Parathyroid adenoma (tissue), 2 donors: ENCODE measurements around the gene TSG101.

Experiments used
- H2AFZ ChIP-seq: fragments of 300-600 bp; sonication (generic); one replicate; pipeline ENCODE4 v1.7.0; 2017; ENCODE audit warnings: antibody characterized with exemption, mild to moderate bottlenecking
- H3K27ac ChIP-seq: fragments of 300-600 bp; sonication (generic); one replicate; pipeline ENCODE4 v1.7.0; 2017
- H3K27me3 ChIP-seq: fragments of 300-600 bp; sonication (generic); one replicate; pipeline ENCODE4 v1.7.0; 2017; ENCODE audit warnings: low read length; ENCODE audit not compliant: control insufficient read depth, insufficient read depth
- H3K36me3 ChIP-seq: fragments of 300-600 bp; sonication (generic); one replicate; pipeline ENCODE4 v1.7.0; 2017; ENCODE audit warnings: low read length; ENCODE audit not compliant: control insufficient read depth, insufficient read depth
- H3K4me1 ChIP-seq: fragments of 300-600 bp; sonication (generic); one replicate; pipeline ENCODE4 v1.7.0; 2017; ENCODE audit warnings: control low read depth
- H3K4me2 ChIP-seq: fragments of 300-600 bp; sonication (generic); one replicate; pipeline ENCODE4 v1.7.0; 2017; ENCODE audit warnings: low read length
- H3K4me3 ChIP-seq: fragments of 300-600 bp; sonication (generic); one replicate; pipeline ENCODE4 v1.7.0; 2017; ENCODE audit warnings: low read depth, low read length
- H3K79me2 ChIP-seq: fragments of 300-600 bp; sonication (generic); one replicate; pipeline ENCODE4 v1.7.0; 2017; ENCODE audit warnings: control low read depth
- H3K9ac ChIP-seq: fragments of 300-600 bp; sonication (generic); one replicate; pipeline ENCODE4 v1.7.0; 2017; ENCODE audit warnings: mild to moderate bottlenecking
- H3K9me3 ChIP-seq: fragments of 300-600 bp; sonication (generic); one replicate; pipeline ENCODE4 v1.7.0; 2017; ENCODE audit warnings: low read length; ENCODE audit not compliant: control insufficient read depth
- CTCF ChIP-seq: fragments of 300-600 bp; sonication (generic); IDR thresholded peaks from one replicate; pipeline ENCODE4 v1.7.0; 2017; ENCODE audit warnings: antibody characterized with exemption, mild to moderate bottlenecking
- donor health status: primary hyperparathyroidism.

The TSG101 gene

DNA sequence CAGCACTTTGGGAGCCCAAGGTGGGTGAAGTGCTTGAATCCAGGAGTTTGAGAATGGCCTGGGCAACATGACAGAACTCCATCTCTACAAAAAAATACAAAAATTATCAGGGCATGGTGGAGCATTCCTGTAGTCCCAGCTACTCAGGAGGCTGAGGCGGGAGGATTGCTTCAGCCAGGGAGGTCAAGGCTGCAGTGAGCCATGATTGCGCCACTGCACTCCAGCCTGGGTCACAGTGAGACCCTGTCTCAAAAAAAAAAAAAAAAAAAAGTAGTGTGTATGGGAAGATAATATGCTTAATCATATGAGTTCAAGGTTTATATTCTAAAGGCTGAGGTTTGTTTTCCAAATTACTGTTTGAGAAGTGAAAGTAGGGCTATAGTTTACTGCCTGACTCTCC is 60.3 kb downstream of the TSG101 start:
- no peak overlapping the region for H3K9ac ChIP-seq
- no peaks in the 10 kb centered on the region for H3K27me3 ChIP-seq
- H2AFZ ChIP-seq = no peak overlapping the region
- H3K36me3 ChIP-seq = no peaks in the 10 kb centered on the region
- H3K27ac ChIP-seq = no peak overlapping the region
- H3K9me3 ChIP-seq = no peaks in the 10 kb centered on the region
- no peaks in the 10 kb centered on the region for H3K79me2 ChIP-seq
- no peak overlapping the region for H3K4me3 ChIP-seq
- H3K4me1 ChIP-seq = no peaks in the 10 kb centered on the region
- no peak overlapping the region for H3K4me2 ChIP-seq
- TF ChIP-seq CTCF = no peak

- Histone ChIP-seq H3K36me3 (no peaks in the 10 kb centered on the region), H3K9me3 (no peaks in the 10 kb centered on the region), H3K9ac (no peak overlapping the region), H3K27ac (no peak overlapping the region), H3K27me3 (no peaks in the 10 kb centered on the region), H3K4me2 (no peak overlapping the region), H3K79me2 (no peaks in the 10 kb centered on the region), H2AFZ (no peak overlapping the region), H3K4me1 (no peaks in the 10 kb centered on the region), H3K4me3 (no peak overlapping the region)
- no peak for TF ChIP-seq CTCF
Measured at GRCh38 chr11:18463439-18463838, 63.3 kb downstream of the TSG101 start.

- no peak for TF ChIP-seq CTCF
- H3K36me3 ChIP-seq = no peaks in the 10 kb centered on the region
- no peaks in the 10 kb centered on the region for H3K4me1 ChIP-seq
Measured at GRCh38 chr11:18461909-18462308, 64.8 kb downstream of the TSG101 start.

DNA sequence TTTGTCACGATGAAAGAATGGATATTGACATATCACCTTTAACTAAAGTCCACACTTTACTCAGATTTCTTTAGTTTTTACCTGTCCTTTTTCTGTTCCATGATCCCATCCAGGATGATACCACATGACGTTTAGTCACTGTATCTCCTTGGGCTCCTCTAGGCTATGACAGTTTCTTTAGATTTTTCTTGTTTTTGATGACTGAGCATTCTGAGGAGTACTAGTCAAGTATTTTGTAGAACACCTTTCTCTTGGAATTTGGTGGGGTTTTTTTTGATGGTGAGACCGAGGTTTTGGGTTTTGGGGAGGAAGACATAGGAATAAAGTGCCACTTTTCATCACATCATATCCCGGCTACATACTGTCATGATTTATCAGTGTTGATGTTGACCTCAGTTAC is 67.1 kb downstream of the TSG101 start:
- no peaks in the 10 kb centered on the region for H3K79me2 ChIP-seq
- H3K36me3 ChIP-seq = no peaks in the 10 kb centered on the region
- no peaks in the 10 kb centered on the region for H3K27me3 ChIP-seq
- H3K4me2 ChIP-seq = no peak overlapping the region
- H2AFZ ChIP-seq = no peak overlapping the region
- TF ChIP-seq CTCF = no peak
- no peak overlapping the region for H3K9ac ChIP-seq
- no peaks in the 10 kb centered on the region for H3K9me3 ChIP-seq
- H3K4me1 ChIP-seq = no peaks in the 10 kb centered on the region
- H3K4me3 ChIP-seq = no peak overlapping the region
- no peak overlapping the region for H3K27ac ChIP-seq

More at GRCh38 chr11:18461909-18462308, 64.8 kb downstream of the TSG101 start:
- no peak overlapping the region for H3K9ac ChIP-seq
- H3K4me3 ChIP-seq = no peak overlapping the region
- H3K27ac ChIP-seq = no peak overlapping the region
- H3K79me2 ChIP-seq = no peaks in the 10 kb centered on the region
- no peak overlapping the region for H2AFZ ChIP-seq
- H3K27me3 ChIP-seq = no peaks in the 10 kb centered on the region
- no peak overlapping the region for H3K4me2 ChIP-seq
- H3K9me3 ChIP-seq = no peaks in the 10 kb centered on the region

DNA sequence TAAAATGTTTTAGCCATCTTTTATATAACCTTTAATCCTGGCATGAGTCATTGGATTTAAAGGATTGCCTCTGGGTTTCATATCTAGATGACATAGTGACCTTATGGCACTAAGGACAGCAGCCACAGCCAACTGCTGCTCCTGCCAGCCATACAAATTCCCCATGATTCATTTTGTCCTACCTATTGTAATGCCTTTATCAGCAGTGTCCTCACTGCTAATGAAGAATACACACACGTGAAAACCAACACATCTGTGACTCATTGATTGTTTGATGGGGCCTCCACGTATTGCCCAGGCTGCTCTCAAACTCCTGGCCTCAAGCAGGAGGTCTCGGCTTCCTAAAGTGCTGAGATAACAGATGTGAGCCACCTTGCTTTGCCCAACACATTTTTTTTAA is 69.3 kb downstream of the TSG101 start:
- Histone ChIP-seq H3K9me3 (no peaks in the 10 kb centered on the region), H3K79me2 (no peaks in the 10 kb centered on the region), H3K4me2 (no peak overlapping the region), H3K27ac (no peak overlapping the region), H3K9ac (no peak overlapping the region), H3K4me1 (no peaks in the 10 kb centered on the region), H3K4me3 (no peak overlapping the region), H2AFZ (no peak overlapping the region), H3K27me3 (no peaks in the 10 kb centered on the region), H3K36me3 (no peaks in the 10 kb centered on the region)
- TF ChIP-seq CTCF = no peak
